ENCODE measurements around the gene NSUN2. TPM values are rescaled to one million over a fixed set of nuclear protein-coding genes. Genes with fewer than 3 reads are reported as not detected.

Gene NSUN2
- total RNA-seq, 1 experiment from 2014 or later: 65.0 TPM

GRCh38 chr5:6590581-6590980, 42.3 kb downstream of the NSUN2 start:
- DNase-seq (ENCODE audit: low spot score): no peak
- in situ Hi-C loops (cut with HindIII; ENCODE audit: low sequenced_read_pairs): no loop called here

DNA sequence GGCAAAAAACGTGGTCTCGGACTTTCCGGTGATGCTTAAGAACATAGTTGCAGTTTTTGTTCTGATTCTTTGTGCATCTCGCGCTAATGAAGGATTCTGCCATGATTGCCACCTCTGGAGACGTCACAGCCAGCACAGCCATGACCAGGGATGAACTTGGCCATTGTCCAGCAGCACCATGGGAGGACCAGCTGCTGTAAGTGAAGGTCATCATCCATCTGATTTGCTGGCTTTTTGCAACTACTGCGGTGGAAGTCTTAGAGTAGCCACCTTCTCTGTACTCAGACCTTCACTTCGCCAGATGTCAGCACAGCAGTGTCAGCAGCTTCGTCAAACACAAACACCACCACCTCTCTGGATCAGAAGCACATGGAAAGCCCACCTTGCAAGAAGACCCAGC, 45.7 kb downstream of the NSUN2 start:
- DNase-seq (ENCODE audit: low spot score): no peak
- in situ Hi-C loops (cut with HindIII; ENCODE audit: low sequenced_read_pairs): no loop called here

DNA sequence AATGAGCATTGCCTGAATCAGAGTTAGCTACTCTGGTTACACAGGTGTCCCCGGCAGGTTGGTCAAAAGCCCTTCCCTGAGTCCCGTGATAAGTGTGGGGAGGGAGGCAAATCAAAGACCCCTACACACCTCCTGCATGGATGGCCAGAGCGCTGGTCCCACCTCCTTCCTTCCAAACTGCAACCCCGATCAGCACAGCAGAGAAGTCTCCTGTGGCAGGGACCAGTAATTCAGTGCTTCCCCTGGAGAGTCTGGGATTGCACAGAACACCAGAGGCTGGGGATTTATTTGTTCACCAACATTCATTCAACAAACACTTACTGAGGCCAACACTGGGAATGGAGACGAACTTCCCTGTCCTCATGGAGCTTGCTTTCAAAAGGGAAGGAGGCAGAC, 46.2 kb downstream of the NSUN2 start:
- in situ Hi-C loops (cut with HindIII; ENCODE audit: low sequenced_read_pairs): no loop called here

DNA sequence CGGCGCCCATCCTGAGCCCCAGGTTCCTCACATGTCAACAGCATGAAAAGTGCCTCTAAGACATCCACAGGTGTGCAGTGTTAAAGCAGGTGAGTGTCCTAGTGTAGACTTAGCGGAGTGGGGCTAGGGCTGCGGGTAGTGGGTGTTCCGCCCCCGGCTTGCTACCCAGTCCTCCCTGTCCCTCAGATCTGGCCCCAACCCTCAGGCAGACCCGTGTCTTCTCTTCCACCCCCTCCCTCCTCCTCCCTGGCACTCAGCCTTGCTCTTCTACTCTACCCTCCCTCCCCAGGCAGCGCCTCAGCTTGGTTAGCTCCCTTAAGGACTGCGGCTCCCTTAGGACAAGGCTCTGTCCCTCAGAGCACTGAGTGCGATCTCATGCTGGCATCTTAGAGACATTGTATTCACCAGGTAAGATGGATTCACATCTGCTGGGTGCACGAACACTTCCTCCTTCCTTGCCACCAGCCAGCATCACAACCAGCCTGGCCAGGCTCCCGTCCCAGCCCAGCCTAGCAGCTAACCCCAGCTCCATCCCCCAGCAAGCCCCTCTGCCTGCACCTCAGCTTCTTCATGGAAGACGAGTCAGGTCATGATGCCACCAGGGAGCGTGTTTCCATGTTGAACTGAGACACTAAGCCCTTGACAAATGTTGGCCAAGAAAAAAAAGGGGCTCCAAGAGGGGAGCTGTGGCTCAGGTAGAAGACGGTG, 46.8 kb downstream of the NSUN2 start:
- no peak for DNase-seq (ENCODE audit: low spot score)
- in situ Hi-C loops (cut with HindIII; ENCODE audit: low sequenced_read_pairs): no loop called here

More for the DNA sequence above, 46.2 kb downstream of the NSUN2 start:
- no peak for DNase-seq (ENCODE audit: low spot score)

DNA sequence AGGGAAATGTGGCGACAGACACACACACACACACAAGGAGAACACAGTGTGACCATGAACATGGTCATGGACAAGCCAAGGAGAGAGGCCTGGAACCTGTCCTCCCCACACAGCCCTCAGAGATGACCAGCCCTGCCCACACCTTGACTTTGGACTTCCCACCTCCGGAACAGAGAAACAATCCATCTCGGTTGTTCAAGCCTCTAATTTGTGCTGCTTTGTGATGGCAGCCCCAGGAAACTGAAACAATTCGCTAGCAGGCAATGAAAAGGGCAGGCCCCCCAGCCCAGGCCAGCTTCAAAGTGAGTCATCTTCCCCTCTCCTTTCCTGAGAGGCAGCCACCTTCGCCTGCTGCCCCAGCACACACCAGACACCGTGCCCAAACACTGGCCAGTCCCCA, 47.7 kb downstream of the NSUN2 start:
- in situ Hi-C loops (cut with HindIII; ENCODE audit: low sequenced_read_pairs): no loop called here
- no peak for DNase-seq (ENCODE audit: low spot score)

- in situ Hi-C loops (cut with HindIII; ENCODE audit: low sequenced_read_pairs): no loop called here
These were observed 48.1 kb downstream of the NSUN2 start for GRCh38 chr5:6584727-6585126.

GRCh38 chr5:6584101-6584645, 48.7 kb downstream of the NSUN2 start:
- in situ Hi-C loops (cut with HindIII; ENCODE audit: low sequenced_read_pairs): no loop called here
- peak; percentile 26 for DNase-seq (ENCODE audit: low spot score)

More at GRCh38 chr5:6584727-6585126, 48.1 kb downstream of the NSUN2 start:
- no peak for DNase-seq (ENCODE audit: low spot score)

DNA sequence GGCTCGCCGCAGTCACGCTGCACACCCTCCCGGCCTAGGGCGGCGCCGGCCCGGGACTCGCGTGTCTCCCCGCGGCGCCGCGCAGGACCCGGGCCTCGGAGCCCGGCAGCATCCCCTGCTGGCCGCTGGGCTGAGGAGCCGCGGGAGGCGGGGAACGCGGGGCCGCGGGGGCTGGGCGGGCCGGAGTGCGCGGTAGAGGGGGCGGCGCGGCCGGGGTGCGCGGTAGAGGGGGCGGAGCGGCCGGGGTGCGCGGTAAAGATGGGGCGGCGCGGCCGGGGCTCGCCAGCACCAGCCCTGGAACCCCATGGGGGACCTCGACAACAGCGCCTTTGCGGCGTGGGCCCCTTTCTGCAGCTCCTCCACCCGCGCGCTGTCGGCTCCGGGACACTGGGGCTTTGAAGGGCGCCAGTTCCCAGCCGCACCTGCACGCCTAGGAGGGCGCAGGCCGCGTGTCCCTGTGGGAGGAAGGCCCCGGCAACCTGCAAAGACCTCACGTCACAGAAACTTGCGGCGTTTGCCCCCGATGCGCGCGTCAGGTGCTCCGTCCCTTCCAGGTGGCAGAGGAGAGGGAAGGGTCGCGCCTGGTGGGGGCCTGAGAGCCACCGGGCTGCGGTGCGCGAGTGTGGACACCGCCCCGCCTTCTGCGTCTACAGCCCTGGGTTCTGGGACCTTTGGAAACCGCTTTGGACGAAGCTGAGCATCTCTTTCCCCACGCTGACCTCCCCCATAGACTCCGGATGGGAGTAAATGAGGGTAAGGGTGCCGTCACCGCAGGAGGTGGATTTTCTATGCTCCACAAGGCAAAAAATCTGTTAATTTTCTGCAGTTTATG, 49.6 kb downstream of the NSUN2 start:
- peak; percentile 28 for DNase-seq (ENCODE audit: low spot score)

GRCh38 chr5:6582507-6583048, 50.3 kb downstream of the NSUN2 start:
- DNase-seq (ENCODE audit: low spot score): no peak
- in situ Hi-C loops (cut with HindIII; ENCODE audit: low sequenced_read_pairs): no loop called here

More for the DNA sequence above, 49.6 kb downstream of the NSUN2 start:
- in situ Hi-C loops (cut with HindIII; ENCODE audit: low sequenced_read_pairs): no loop called here

- DNase-seq (ENCODE audit: low spot score): no peak
- in situ Hi-C loops (cut with HindIII; ENCODE audit: low sequenced_read_pairs): no loop called here
These were observed 51.1 kb downstream of the NSUN2 start for GRCh38 chr5:6581559-6582426.

DNA sequence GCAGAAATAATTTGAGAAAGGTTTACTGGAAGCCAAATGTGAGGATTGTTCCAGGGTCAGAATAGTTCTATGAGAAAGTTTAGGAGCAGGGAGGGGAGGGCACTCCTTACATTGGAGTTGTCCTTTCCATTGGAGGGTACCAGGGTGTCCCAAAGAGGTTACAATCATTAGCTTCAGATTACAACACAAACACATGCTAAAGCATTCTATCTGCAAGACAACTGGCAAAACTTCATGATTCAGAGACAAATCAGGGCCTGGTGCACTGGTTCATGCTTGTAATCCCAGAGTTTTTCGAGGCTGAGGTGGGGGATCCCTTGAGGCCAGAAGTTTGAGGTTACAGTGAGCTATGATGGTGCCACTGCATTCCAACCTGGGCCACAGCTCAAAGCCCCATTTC, 51.8 kb downstream of the NSUN2 start:
- in situ Hi-C loops (cut with HindIII; ENCODE audit: low sequenced_read_pairs): no loop called here
- DNase-seq (ENCODE audit: low spot score): no peak

- in situ Hi-C loops (cut with HindIII; ENCODE audit: low sequenced_read_pairs): no loop called here
- no peak for DNase-seq (ENCODE audit: low spot score)
These were observed 53.3 kb downstream of the NSUN2 start for GRCh38 chr5:6579535-6579934.

- in situ Hi-C loops (cut with HindIII; ENCODE audit: low sequenced_read_pairs): no loop called here
- DNase-seq (ENCODE audit: low spot score): no peak
These were observed 54.0 kb downstream of the NSUN2 start for GRCh38 chr5:6578676-6579343.

- DNase-seq (ENCODE audit: low spot score): peak; percentile 81
- in situ Hi-C loops (cut with HindIII; ENCODE audit: low sequenced_read_pairs): no loop called here
These were observed 55.9 kb downstream of the NSUN2 start for GRCh38 chr5:6576861-6577501.

GRCh38 chr5:6574537-6575245, 58.2 kb downstream of the NSUN2 start:
- in situ Hi-C loops (cut with HindIII; ENCODE audit: low sequenced_read_pairs): no loop called here
- peak; percentile 38 for DNase-seq (ENCODE audit: low spot score)

- no peak for DNase-seq (ENCODE audit: low spot score)
- in situ Hi-C loops (cut with HindIII; ENCODE audit: low sequenced_read_pairs): no loop called here
These were observed 58.7 kb downstream of the NSUN2 start for GRCh38 chr5:6574111-6574510.

GRCh38 chr5:6573651-6574101, 59.2 kb downstream of the NSUN2 start:
- no peak for DNase-seq (ENCODE audit: low spot score)
- in situ Hi-C loops (cut with HindIII; ENCODE audit: low sequenced_read_pairs): no loop called here

Data from G401 (cell line).